ENCODE data around the gene CDK17. TPM values are rescaled to one million over a fixed set of nuclear protein-coding genes. Genes with fewer than 3 reads are reported as not detected.
A peak's percentile ranks its signal among the peaks of the same experiment; 100 is the strongest.

CDK17 gene
- total and polyA plus RNA-seq, 2 experiments from 2014 or later, result 29.3 to 62.7 TPM

DNA sequence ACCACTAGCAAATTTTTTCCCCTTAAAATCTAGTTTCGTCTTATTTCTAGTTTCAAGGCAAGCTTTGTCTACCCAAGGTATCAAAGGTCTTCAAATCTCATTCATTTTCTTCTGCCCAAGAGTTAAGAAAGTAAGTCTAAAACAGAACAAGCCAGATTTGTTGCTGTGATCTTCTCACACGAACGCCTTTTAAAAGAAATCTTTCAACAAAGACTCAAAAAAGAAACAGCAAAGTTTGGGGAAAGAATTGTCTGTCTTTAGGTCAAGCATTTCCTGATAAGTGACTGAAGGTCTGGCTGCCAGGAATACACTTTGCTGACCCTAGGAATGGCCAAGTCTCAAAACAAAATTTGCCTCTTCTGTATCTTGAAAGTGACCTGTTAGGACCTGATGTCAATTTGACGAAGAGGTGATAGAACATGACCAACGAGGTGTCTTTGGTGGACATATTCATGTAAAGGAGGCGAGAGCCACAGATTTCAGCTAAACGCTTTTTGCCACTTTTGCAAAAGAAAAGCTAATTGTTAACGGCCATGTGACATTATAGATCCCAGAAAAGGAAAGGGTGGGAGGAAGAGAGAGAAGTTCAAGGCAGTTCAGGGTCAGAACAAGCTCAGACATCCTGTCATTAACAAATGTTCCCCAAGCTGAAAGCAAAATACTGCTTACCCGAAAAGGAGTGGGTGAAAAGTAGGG, 1.7 kb downstream of the CDK17 start:
- Histone ChIP-seq H3K36me3 (ENCODE audit: low read depth) (no peaks in the 10 kb centered on the region), H3K27me3 (replicated peaks; ENCODE audit: insufficient read depth) (no peaks in the 10 kb centered on the region), H3K4me1 (ENCODE audit: insufficient read depth) (peaks cover 27% of the 10 kb centered on the region), H2AFZ (no peak overlapping the region), H3K9me3 (ENCODE audit: low read depth) (no peaks in the 10 kb centered on the region), H3K27ac (peak overlapping the region; percentile 94), H3K9ac (peak overlapping the region; percentile 95), H3K4me3 (peak overlapping the region; percentile 95), H3F3A (ENCODE audit: insufficient read depth) (peaks cover 48% of the 10 kb centered on the region), H3K4me2 (ENCODE audit: unreplicated experiment) (peak overlapping the region; percentile 94), H3K79me2 (ENCODE audit: insufficient read depth) (peaks cover 65% of the 10 kb centered on the region), H4K20me1 (ENCODE audit: insufficient read depth) (no peaks in the 10 kb centered on the region; the same call in 1 of the 2 replicates), H3K9me2 (ENCODE audit: insufficient read depth) (no peaks in the 10 kb centered on the region)
- in situ Hi-C loops (cut with MboI), result no loop called here
- TF ChIP-seq EZH2 (IDR thresholded peaks at IDR 0.05; ENCODE audit: insufficient read depth, poor library complexity, severe bottlenecking) (no peak), EZH2phosphoT487 (IDR thresholded peaks at IDR 0.05; ENCODE audit: insufficient read depth, low read depth) (no peak)
- 0 to 1% methylated on average over 9 of the region's 9 CpGs for WGBS, 2 experiments (ENCODE audit: low coverage in 1 of 2, low lambda C conversion rate in 2 of 2, missing lambda C conversion rate in 2 of 2)
- peak; percentile 30 for DNase-seq

DNA sequence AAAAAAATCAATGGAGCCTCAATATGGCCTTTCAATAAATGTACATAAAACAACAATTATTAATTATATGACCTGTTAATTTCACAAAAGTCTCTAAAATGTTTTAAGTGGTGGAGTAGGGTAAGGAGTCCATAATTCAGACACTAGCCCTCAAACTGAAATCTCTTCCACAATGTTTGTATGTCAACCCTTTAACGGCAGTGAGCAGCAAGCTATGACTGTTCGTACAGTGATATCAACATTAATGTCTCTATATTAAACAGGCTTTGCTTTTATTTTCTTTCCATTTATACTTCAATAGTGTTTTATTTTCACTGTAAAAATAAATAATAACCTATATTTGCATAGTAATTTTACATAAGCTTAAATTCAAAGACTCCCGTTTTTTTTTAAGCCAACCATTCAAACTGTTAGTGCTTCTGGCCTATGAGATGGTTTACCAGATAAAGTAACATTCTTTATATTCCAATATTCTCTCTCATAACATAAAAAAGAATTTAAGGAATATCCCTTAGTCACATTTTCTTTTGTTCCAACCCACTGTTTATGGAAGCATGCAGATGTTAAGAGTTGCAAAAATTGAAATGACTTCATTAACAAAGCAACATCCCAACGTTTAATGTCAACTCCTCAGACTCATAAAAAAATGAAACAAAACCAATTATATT, 2.3 kb downstream of the CDK17 start:
- in situ Hi-C loops (cut with MboI), result no loop called here
- peaks cover 48% of the 10 kb centered on the region for H3F3A ChIP-seq (ENCODE audit: insufficient read depth)
- H3K9me2 ChIP-seq (ENCODE audit: insufficient read depth), result no peaks in the 10 kb centered on the region
- peak overlapping the region; percentile 94 for H3K4me2 ChIP-seq (ENCODE audit: unreplicated experiment)
- H3K9me3 ChIP-seq (ENCODE audit: low read depth), result no peaks in the 10 kb centered on the region
- no peak overlapping the region for H2AFZ ChIP-seq
- peak overlapping the region; percentile 95 for H3K4me3 ChIP-seq
- no peaks in the 10 kb centered on the region for H3K36me3 ChIP-seq (ENCODE audit: low read depth)
- 3 to 6% methylated on average over 4 of the region's 4 CpGs for WGBS, 2 experiments (ENCODE audit: low coverage in 1 of 2, low lambda C conversion rate in 2 of 2, missing lambda C conversion rate in 2 of 2)
- no peaks in the 10 kb centered on the region; the same call in 1 of the 2 replicates for H4K20me1 ChIP-seq (ENCODE audit: insufficient read depth)
- peak; percentile 62 for DNase-seq
- peak overlapping the region; percentile 94 for H3K27ac ChIP-seq
- peaks cover 28% of the 10 kb centered on the region for H3K4me1 ChIP-seq (ENCODE audit: insufficient read depth)
- peaks cover 72% of the 10 kb centered on the region for H3K79me2 ChIP-seq (ENCODE audit: insufficient read depth)
- TF ChIP-seq EZH2 (IDR thresholded peaks at IDR 0.05; ENCODE audit: insufficient read depth, poor library complexity, severe bottlenecking), result no peak
- TF ChIP-seq EZH2phosphoT487 (IDR thresholded peaks at IDR 0.05; ENCODE audit: insufficient read depth, low read depth), result no peak
- H3K9ac ChIP-seq, result peak overlapping the region; percentile 95
- H3K27me3 ChIP-seq (replicated peaks; ENCODE audit: insufficient read depth), result no peaks in the 10 kb centered on the region

DNA sequence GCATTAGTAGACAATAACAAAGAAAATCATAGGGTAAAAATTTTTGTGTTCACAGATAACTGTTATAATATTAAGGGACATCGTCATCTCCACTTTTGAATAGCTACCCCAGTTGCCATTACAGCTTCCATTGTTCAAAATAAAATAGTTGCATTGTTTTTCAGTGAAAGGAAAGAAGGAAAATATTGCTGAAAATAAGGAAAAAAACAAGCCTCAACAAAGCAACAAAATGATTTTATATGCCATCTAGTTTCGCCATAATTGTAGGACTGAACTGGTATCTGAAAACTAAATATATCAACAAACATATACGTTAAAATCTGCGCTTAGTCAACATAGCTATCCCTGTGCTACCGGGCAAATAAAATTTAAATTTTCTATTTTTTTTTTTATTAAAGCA, 3.3 kb downstream of the CDK17 start:
- Histone ChIP-seq H3K9me3 (ENCODE audit: low read depth) (no peaks in the 10 kb centered on the region), H3K36me3 (ENCODE audit: low read depth) (no peaks in the 10 kb centered on the region), H4K20me1 (ENCODE audit: insufficient read depth) (peaks cover 3% of the 10 kb centered on the region; the same call in 1 of the 2 replicates), H3K4me1 (ENCODE audit: insufficient read depth) (peaks cover 36% of the 10 kb centered on the region), H3K27me3 (replicated peaks; ENCODE audit: insufficient read depth) (no peaks in the 10 kb centered on the region), H3K79me2 (ENCODE audit: insufficient read depth) (peaks cover 81% of the 10 kb centered on the region), H3K27ac (peak overlapping the region; percentile 94), H3K9me2 (ENCODE audit: insufficient read depth) (no peaks in the 10 kb centered on the region), H3K9ac (peak overlapping the region; percentile 95), H3K4me3 (peak overlapping the region; percentile 95), H3K4me2 (ENCODE audit: unreplicated experiment) (peak overlapping the region; percentile 94), H2AFZ (no peak overlapping the region), H3F3A (ENCODE audit: insufficient read depth) (peaks cover 46% of the 10 kb centered on the region)
- DNase-seq, result no peak
- in situ Hi-C loops (cut with MboI), result no loop called here
- WGBS, 2 experiments (ENCODE audit: low coverage in 1 of 2, low lambda C conversion rate in 2 of 2, missing lambda C conversion rate in 2 of 2), result 69 to 70% methylated on average over 5 of the region's 5 CpGs
- TF ChIP-seq EZH2phosphoT487 (IDR thresholded peaks at IDR 0.05; ENCODE audit: insufficient read depth, low read depth) (no peak), EZH2 (IDR thresholded peaks at IDR 0.05; ENCODE audit: insufficient read depth, poor library complexity, severe bottlenecking) (no peak)

DNA sequence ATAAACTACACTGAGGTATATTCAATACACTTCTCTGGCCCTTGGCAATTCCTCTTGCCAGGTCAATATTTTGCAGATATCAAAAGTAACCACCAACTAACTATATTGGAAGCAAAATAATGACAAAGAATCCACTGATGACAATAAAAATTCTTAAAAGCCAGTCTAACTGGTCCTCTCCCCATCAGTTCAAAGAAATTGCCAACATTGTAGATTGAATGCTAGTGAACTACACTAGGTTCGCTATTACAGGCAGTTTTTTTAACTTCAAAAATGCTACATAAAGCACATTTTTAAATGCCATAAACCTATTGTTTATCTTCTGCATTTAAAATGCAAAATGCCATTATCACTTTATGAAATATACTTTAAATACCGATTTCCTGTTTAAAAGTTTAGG, 4.0 kb downstream of the CDK17 start:
- H3K4me1 ChIP-seq (ENCODE audit: insufficient read depth), result peaks cover 33% of the 10 kb centered on the region
- no peak overlapping the region for H2AFZ ChIP-seq
- in situ Hi-C loops (cut with MboI), result no loop called here
- no peak for DNase-seq
- H3K9me3 ChIP-seq (ENCODE audit: low read depth), result no peaks in the 10 kb centered on the region
- H3K79me2 ChIP-seq (ENCODE audit: insufficient read depth), result peaks cover 89% of the 10 kb centered on the region
- WGBS, 2 experiments (ENCODE audit: low coverage in 1 of 2, low lambda C conversion rate in 2 of 2, missing lambda C conversion rate in 2 of 2), result 57 to 58% methylated on average over 2 of the region's 2 CpGs
- peak overlapping the region; percentile 94 for H3K27ac ChIP-seq
- H3K4me2 ChIP-seq (ENCODE audit: unreplicated experiment), result peak overlapping the region; percentile 94
- H3K9me2 ChIP-seq (ENCODE audit: insufficient read depth), result no peaks in the 10 kb centered on the region
- H3K9ac ChIP-seq, result peak overlapping the region; percentile 95
- no peak for TF ChIP-seq EZH2 (IDR thresholded peaks at IDR 0.05; ENCODE audit: insufficient read depth, poor library complexity, severe bottlenecking)
- TF ChIP-seq EZH2phosphoT487 (IDR thresholded peaks at IDR 0.05; ENCODE audit: insufficient read depth, low read depth), result no peak
- no peaks in the 10 kb centered on the region for H3K27me3 ChIP-seq (replicated peaks; ENCODE audit: insufficient read depth)
- peaks cover 6% of the 10 kb centered on the region; the same call in 1 of the 2 replicates for H4K20me1 ChIP-seq (ENCODE audit: insufficient read depth)
- peaks cover 43% of the 10 kb centered on the region for H3F3A ChIP-seq (ENCODE audit: insufficient read depth)
- peak overlapping the region; percentile 95 for H3K4me3 ChIP-seq
- no peaks in the 10 kb centered on the region for H3K36me3 ChIP-seq (ENCODE audit: low read depth)
